ENCODE measurements around the gene PLD5.
"Not testable (repeated sequence)": the region's sequence is repeated elsewhere in the genome, so short reads cannot be mapped to it uniquely, and the experiment has no call there.

Gene PLD5

GRCh38 chr1:242426271-242426905 is 98.1 kb downstream of the PLD5 start:
- DNase-seq (ENCODE audit: low read depth, low spot score) = no peak

- DNase-seq (ENCODE audit: low read depth, low spot score) = no peak
These were observed 99.3 kb downstream of the PLD5 start for GRCh38 chr1:242425232-242425631.

GRCh38 chr1:242416657-242417056 is 107.8 kb downstream of the PLD5 start:
- no peak for DNase-seq (ENCODE audit: low read depth, low spot score)

- DNase-seq (ENCODE audit: low read depth, low spot score) = no peak
These were observed 111.6 kb downstream of the PLD5 start for GRCh38 chr1:242412921-242413320.

GRCh38 chr1:242411901-242412300 is 112.6 kb downstream of the PLD5 start:
- DNase-seq (ENCODE audit: low read depth, low spot score) = no peak

GRCh38 chr1:242405947-242406346 is 118.5 kb downstream of the PLD5 start:
- no peak for DNase-seq (ENCODE audit: low read depth, low spot score)

GRCh38 chr1:242404296-242404695 is 120.2 kb downstream of the PLD5 start:
- no peak for DNase-seq (ENCODE audit: low read depth, low spot score)

GRCh38 chr1:242402956-242403355 is 121.5 kb downstream of the PLD5 start:
- DNase-seq (ENCODE audit: low read depth, low spot score) = no peak

- no peak for DNase-seq (ENCODE audit: low read depth, low spot score)
These were observed 122.6 kb downstream of the PLD5 start for GRCh38 chr1:242401937-242402336.

- DNase-seq (ENCODE audit: low read depth, low spot score) = no peak
These were observed 126.1 kb downstream of the PLD5 start for GRCh38 chr1:242398351-242398750.

- no peak for DNase-seq (ENCODE audit: low read depth, low spot score)
These were observed 132.6 kb downstream of the PLD5 start for GRCh38 chr1:242391896-242392295.

- DNase-seq (ENCODE audit: low read depth, low spot score) = not testable (repeated sequence)
These were observed 148.4 kb downstream of the PLD5 start for GRCh38 chr1:242376121-242376520.

GRCh38 chr1:242350446-242350845 is 174.1 kb downstream of the PLD5 start:
- DNase-seq (ENCODE audit: low read depth, low spot score) = not testable (repeated sequence)

- no peak for DNase-seq (ENCODE audit: low read depth, low spot score)
These were observed 174.9 kb downstream of the PLD5 start for GRCh38 chr1:242349636-242350035.

GRCh38 chr1:242330865-242331264 is 193.6 kb downstream of the PLD5 start:
- DNase-seq (ENCODE audit: low read depth, low spot score) = not testable (repeated sequence)

GRCh38 chr1:242327381-242327780 is 197.1 kb downstream of the PLD5 start:
- not testable (repeated sequence) for DNase-seq (ENCODE audit: low read depth, low spot score)

GRCh38 chr1:242321981-242322380 is 202.5 kb downstream of the PLD5 start:
- not testable (repeated sequence) for DNase-seq (ENCODE audit: low read depth, low spot score)

GRCh38 chr1:242318140-242318539 is 206.4 kb downstream of the PLD5 start:
- no peak for DNase-seq (ENCODE audit: low read depth, low spot score)

- not testable (repeated sequence) for DNase-seq (ENCODE audit: low read depth, low spot score)
These were observed 209.6 kb downstream of the PLD5 start for GRCh38 chr1:242314865-242315264.

- DNase-seq (ENCODE audit: low read depth, low spot score) = not testable (repeated sequence)
These were observed 210.3 kb downstream of the PLD5 start for GRCh38 chr1:242314085-242314649.

GRCh38 chr1:242308681-242309080 is 215.8 kb downstream of the PLD5 start:
- DNase-seq (ENCODE audit: low read depth, low spot score) = not testable (repeated sequence)

- DNase-seq (ENCODE audit: low read depth, low spot score) = not testable (repeated sequence)
These were observed 230.7 kb downstream of the PLD5 start for GRCh38 chr1:242293781-242294180.

- not testable (repeated sequence) for DNase-seq (ENCODE audit: low read depth, low spot score)
These were observed 236.4 kb downstream of the PLD5 start for GRCh38 chr1:242288067-242288466.
